Keratinocyte (primary cell): ENCODE measurements around the gene DLX3. TPM values are rescaled to one million over a fixed set of nuclear protein-coding genes. Genes with fewer than 3 reads are reported as not detected.

ENCODE experiments used
- DNase-seq: peaks from one replicate; pipeline ENCODE4 v3.0.0-alpha.2; 2011; ENCODE audit warnings: low read depth, missing footprints, low spot score
- FAIRE-seq: peaks from 2 replicates; lab custom pipeline; 2011; peaks lifted over from hg19 to GRCh38; lab: Jason Lieb, UNC
- H2AFZ ChIP-seq: 2 replicates; pipeline ENCODE4 v1.6.0; 2012; ENCODE audit warnings: low read length, control low read depth, inconsistent platforms; ENCODE audit not compliant: control insufficient read depth
- H3K27ac ChIP-seq: 2 replicates; pipeline ENCODE4 v1.5.1; 2011; ENCODE audit warnings: low read length; ENCODE audit not compliant: control insufficient read depth, insufficient read depth
- H3K27me3 ChIP-seq: 3 replicates; pipeline ENCODE4 v1.6.0; 2011; ENCODE audit warnings: low read length; ENCODE audit not compliant: control insufficient read depth, insufficient read depth; ENCODE audit errors: extremely low read depth
- H3K36me3 ChIP-seq, 2 experiments: 2 replicates in 1 of 2; 3 replicates in 1 of 2; pipeline ENCODE4 v1.5.1; 2011; ENCODE audit warnings: low read length in 2 of 2, mild to moderate bottlenecking in 1 of 2; ENCODE audit not compliant: control insufficient read depth in 2 of 2, insufficient read depth in 2 of 2; ENCODE audit errors: extremely low read depth in 1 of 2
- H3K4me1 ChIP-seq: 3 replicates; pipeline ENCODE4 v1.5.1; 2011; ENCODE audit warnings: low read length; ENCODE audit not compliant: control insufficient read depth, insufficient read depth; ENCODE audit errors: extremely low read depth
- H3K4me2 ChIP-seq: 3 replicates; pipeline ENCODE4 v1.6.0; 2011; ENCODE audit warnings: low read depth, low read length; ENCODE audit not compliant: control insufficient read depth, insufficient read depth; ENCODE audit errors: extremely low read depth
- H3K4me3 ChIP-seq, 3 experiments: fragments of 200-600 bp in 1 of 3; sonication (generic) in 1 of 3; 2 replicates in 2 of 3; 3 replicates in 1 of 3; pipeline ENCODE4 v1.5.1; 2011 to 2016; ENCODE audit warnings: low read length in 3 of 3, mild to moderate bottlenecking in 3 of 3, control low read depth in 2 of 3, inconsistent platforms in 1 of 3, low read depth in 1 of 3, mixed read lengths in 1 of 3, mixed run types in 1 of 3, moderate library complexity in 1 of 3; ENCODE audit not compliant: control insufficient read depth in 2 of 3, insufficient read depth in 2 of 3; ENCODE audit errors: extremely low read depth in 1 of 3
- H3K79me2 ChIP-seq: 2 replicates; pipeline ENCODE4 v1.6.0; 2012; ENCODE audit warnings: low read length; ENCODE audit not compliant: control insufficient read depth, insufficient read depth
- H3K9ac ChIP-seq: 3 replicates; pipeline ENCODE4 v1.6.0; 2011; ENCODE audit warnings: low read length; ENCODE audit not compliant: control insufficient read depth, insufficient read depth; ENCODE audit errors: extremely low read depth
- H3K9me1 ChIP-seq: 3 replicates; pipeline ENCODE4 v1.6.0; 2011; ENCODE audit warnings: low read length; ENCODE audit not compliant: control insufficient read depth, insufficient read depth; ENCODE audit errors: extremely low read depth
- H3K9me3 ChIP-seq: 2 replicates; pipeline ENCODE4 v1.5.1; 2012; ENCODE audit warnings: low read depth, low read length; ENCODE audit not compliant: control insufficient read depth
- H4K20me1 ChIP-seq: 3 replicates; pipeline ENCODE4 v1.6.0; 2011; ENCODE audit warnings: low read length; ENCODE audit not compliant: control insufficient read depth, insufficient read depth; ENCODE audit errors: extremely low read depth
- EZH2 ChIP-seq: IDR thresholded peaks from one replicate; pipeline ENCODE4 v1.6.1; 2012; ENCODE audit warnings: inconsistent platforms, mild to moderate bottlenecking, low read length, moderate library complexity
- dilution Hi-C: fragments of 300-500 bp; cut with MboI; formaldehyde crosslinking; loops from one replicate; pipeline ENCODE4 v1.7.0; 2020; ENCODE audit warnings: low sequenced_read_pairs; ENCODE audit not compliant: extremely low pct_ligation_motif_present
- polyA plus RNA-seq, 5 experiments: library from polyadenylated mRNA; depleted of rRNA in 3 of 5; stranded (reverse) in 3 of 5; stranded (forward) in 1 of 5; unstranded in 1 of 5; fragments of >200 nt; gene quantifications; 1 replicate in 1 of 5; 2 replicates in 3 of 5; 3 replicates in 1 of 5; pipeline versions ENCODE4 v1.2.1 to v1.2.3, GENCODE V29; 2011 to 2012; ENCODE audit warnings: missing spikeins in 2 of 5, low read depth in 1 of 5, low replicate concordance in 1 of 5
- TF ChIP-seq, protein P1 (sequence below), 3 experiments: IDR thresholded peaks in 1 of 3; conservative IDR thresholded peaks in 1 of 3; optimal IDR thresholded peaks in 1 of 3; 2 replicates in 2 of 3; 3 replicates in 1 of 3; pipeline versions ENCODE3 to v1.5.1; 2011; ENCODE audit warnings: low read length in 3 of 3, mild to moderate bottlenecking in 3 of 3, moderate library complexity in 2 of 3, control low read depth in 1 of 3, inconsistent platforms in 1 of 3; ENCODE audit not compliant: insufficient read depth in 2 of 3; ENCODE audit errors: extremely low read depth in 1 of 3

The DLX3 gene
- polyA plus RNA-seq, 1 donor (not counting 4 experiments of a cell fraction or from before 2014, with no cell fraction given) = 0.72 TPM

- DNase-seq (no peak), FAIRE-seq (no peak)
- Histone ChIP-seq H3K4me1 (peaks cover 7% of the 10 kb centered on the region), H3K9me3 (no peaks in the 10 kb centered on the region), H3K4me3 (no peak overlapping the region), H3K27me3 (peaks cover 80% of the 10 kb centered on the region), H3K4me2 (no peak overlapping the region), H3K36me3 (no peaks in the 10 kb centered on the region), H2AFZ (no peak overlapping the region), H4K20me1 (no peaks in the 10 kb centered on the region), H3K9ac (no peak overlapping the region), H3K9me1 (no peaks in the 10 kb centered on the region), H3K27ac (no peak overlapping the region), H3K79me2 (no peaks in the 10 kb centered on the region)
- dilution Hi-C loops = no loop called here
- TF ChIP-seq EZH2 = no peak
- TF ChIP-seq, protein P1, sequence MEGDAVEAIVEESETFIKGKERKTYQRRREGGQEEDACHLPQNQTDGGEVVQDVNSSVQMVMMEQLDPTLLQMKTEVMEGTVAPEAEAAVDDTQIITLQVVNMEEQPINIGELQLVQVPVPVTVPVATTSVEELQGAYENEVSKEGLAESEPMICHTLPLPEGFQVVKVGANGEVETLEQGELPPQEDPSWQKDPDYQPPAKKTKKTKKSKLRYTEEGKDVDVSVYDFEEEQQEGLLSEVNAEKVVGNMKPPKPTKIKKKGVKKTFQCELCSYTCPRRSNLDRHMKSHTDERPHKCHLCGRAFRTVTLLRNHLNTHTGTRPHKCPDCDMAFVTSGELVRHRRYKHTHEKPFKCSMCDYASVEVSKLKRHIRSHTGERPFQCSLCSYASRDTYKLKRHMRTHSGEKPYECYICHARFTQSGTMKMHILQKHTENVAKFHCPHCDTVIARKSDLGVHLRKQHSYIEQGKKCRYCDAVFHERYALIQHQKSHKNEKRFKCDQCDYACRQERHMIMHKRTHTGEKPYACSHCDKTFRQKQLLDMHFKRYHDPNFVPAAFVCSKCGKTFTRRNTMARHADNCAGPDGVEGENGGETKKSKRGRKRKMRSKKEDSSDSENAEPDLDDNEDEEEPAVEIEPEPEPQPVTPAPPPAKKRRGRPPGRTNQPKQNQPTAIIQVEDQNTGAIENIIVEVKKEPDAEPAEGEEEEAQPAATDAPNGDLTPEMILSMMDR (optimal IDR thresholded peaks at IDR 0.05 in 1 of 3, IDR thresholded peaks at IDR 0.05 in 1 of 3, conservative IDR thresholded peaks at IDR 0.05 in 1 of 3; ENCODE audit: extremely low read depth in 1 of 3, insufficient read depth in 2 of 3, low read length in 3 of 3) = no peak
Measured at GRCh38 chr17:49966767-49967166, 28.3 kb downstream of the DLX3 start.

DNA sequence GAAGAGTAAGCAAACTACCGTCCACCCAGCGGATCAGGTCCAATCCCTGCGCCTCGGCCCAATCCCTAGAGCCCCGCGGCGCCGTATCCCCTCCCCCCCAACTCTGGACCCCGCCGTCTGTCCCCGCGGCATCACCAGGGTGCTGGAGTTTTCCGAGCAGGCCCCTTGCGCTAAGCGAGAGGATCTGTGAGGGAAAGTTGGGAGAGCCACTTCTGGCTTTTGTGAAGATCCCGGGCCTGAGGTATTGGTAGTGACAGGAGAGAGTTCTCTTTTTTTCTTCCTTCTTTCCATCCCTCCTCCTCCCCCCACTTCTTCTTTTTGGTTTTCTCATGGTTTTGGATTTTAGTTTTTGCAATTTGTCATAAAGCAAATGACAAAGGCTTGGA is 29.5 kb downstream of the DLX3 start:
- H2AFZ ChIP-seq = no peak overlapping the region
- H3K27ac ChIP-seq = no peak overlapping the region
- no peaks in the 10 kb centered on the region for H4K20me1 ChIP-seq
- dilution Hi-C loops = no loop called here
- H3K79me2 ChIP-seq = no peaks in the 10 kb centered on the region
- FAIRE-seq (no peak), DNase-seq (no peak)
- peaks cover 7% of the 10 kb centered on the region for H3K4me1 ChIP-seq
- H3K4me2 ChIP-seq = no peak overlapping the region
- H3K36me3 ChIP-seq = no peaks in the 10 kb centered on the region
- no peaks in the 10 kb centered on the region for H3K9me1 ChIP-seq
- no peak overlapping the region for H3K9ac ChIP-seq
- H3K4me3 ChIP-seq = no peak overlapping the region
- no peaks in the 10 kb centered on the region for H3K9me3 ChIP-seq
- TF ChIP-seq EZH2 = no peak
- TF ChIP-seq, protein P1 (optimal IDR thresholded peaks at IDR 0.05 in 1 of 3, IDR thresholded peaks at IDR 0.05 in 1 of 3, conservative IDR thresholded peaks at IDR 0.05 in 1 of 3; ENCODE audit: extremely low read depth in 1 of 3, insufficient read depth in 2 of 3, low read length in 3 of 3) = no peak
- peaks cover 67% of the 10 kb centered on the region for H3K27me3 ChIP-seq
